ENCODE measurements around the gene UCHL5. TPM values are rescaled to one million over a fixed set of nuclear protein-coding genes. Genes with fewer than 3 reads are reported as not detected.

The UCHL5 gene
- total RNA-seq, 1 experiment from 2014 or later = 42.1 TPM

- TF ChIP-seq CTCF (conservative IDR thresholded peaks at IDR 0.05) = no peak
- no peaks in the 10 kb centered on the region for H3K79me2 ChIP-seq (ENCODE audit: insufficient read depth, low read length)
- H4K5ac ChIP-seq (ENCODE audit: insufficient read length, low read depth, low read length) = no peak overlapping the region
- H3K4me2 ChIP-seq (ENCODE audit: insufficient read depth, insufficient read length, low read length) = no peak overlapping the region
- no peaks in the 10 kb centered on the region for H3K9me3 ChIP-seq (ENCODE audit: control insufficient read depth, low read depth, low read length)
- H2AK5ac ChIP-seq (ENCODE audit: insufficient read length, low read length) = no peak overlapping the region
- no peaks in the 10 kb centered on the region for H3K79me1 ChIP-seq (ENCODE audit: insufficient read depth, low read depth, low read length, poor library complexity, severe bottlenecking)
- H2BK15ac ChIP-seq (ENCODE audit: low read depth, low read length) = no peak overlapping the region
- no peak overlapping the region for H2BK20ac ChIP-seq (ENCODE audit: low read depth, low read length, poor library complexity, severe bottlenecking)
- Mint-ChIP-seq H3K4me1 (peaks cover 4% of the 10 kb centered on the region in 2 experiments; a peak in 3 of 4 replicates), H3K27me3 (ENCODE audit: low read depth) (no peaks in the 10 kb centered on the region), H3K9me3 (no peaks in the 10 kb centered on the region), H3K27ac (no peak overlapping the region; a peak in 1 of 7 replicates), H3K4me3 (no peak overlapping the region), H3K36me3 (ENCODE audit: insufficient read depth in 1 of 3, low read depth in 3 of 3) (peaks cover 3 to 30% (median 22%) of the 10 kb centered on the region in 3 experiments; a peak in 6 of 7 replicates)
- H3K56ac ChIP-seq (ENCODE audit: insufficient read length, low read depth, low read length) = no peak overlapping the region
- H3K23ac ChIP-seq (ENCODE audit: insufficient read length, low read depth, low read length) = no peak overlapping the region
- no peak overlapping the region for H2BK5ac ChIP-seq (ENCODE audit: insufficient read length, low read length)
- no peak overlapping the region for H4K8ac ChIP-seq (replicated peaks; ENCODE audit: insufficient read length, low read depth, low read length)
- H3K9ac ChIP-seq (ENCODE audit: extremely low read depth, insufficient read length, low read length) = no peak overlapping the region
- no peak overlapping the region for H3K14ac ChIP-seq (ENCODE audit: insufficient read depth, low read length)
- H3K27ac ChIP-seq (ENCODE audit: insufficient read length, low read depth, low read length) = no peak overlapping the region
- no peak overlapping the region for H3K18ac ChIP-seq (ENCODE audit: insufficient read length, low read depth, low read length)
- H2BK12ac ChIP-seq (ENCODE audit: insufficient read length, low read depth, low read length) = no peak overlapping the region
- H3K4ac ChIP-seq (ENCODE audit: low read depth, low read length) = no peak overlapping the region
- no CpG with 5 or more reads among the region's 3 CpGs for WGBS (ENCODE audit: extremely low coverage, insufficient read length, low lambda C conversion rate)
- no peak overlapping the region for H3T11ph ChIP-seq (ENCODE audit: low read length)
- no peaks in the 10 kb centered on the region for H3K23me2 ChIP-seq (ENCODE audit: insufficient read length, low read depth, low read length, poor library complexity, severe bottlenecking)
- H3K4me1 ChIP-seq (ENCODE audit: insufficient read depth, low read length) = no peaks in the 10 kb centered on the region
- no peak overlapping the region for H2BK120ac ChIP-seq (ENCODE audit: low read depth, low read length, poor library complexity, severe bottlenecking)
- H2AFZ ChIP-seq (ENCODE audit: low read length) = no peak overlapping the region
- H4K20me1 ChIP-seq (ENCODE audit: control insufficient read depth, insufficient read depth, insufficient read length) = no peaks in the 10 kb centered on the region
- H4K91ac ChIP-seq (ENCODE audit: insufficient read length, low read depth, low read length) = no peak overlapping the region
- no peak for DNase-seq
- H3K27me3 ChIP-seq (ENCODE audit: insufficient read depth, low read length) = no peaks in the 10 kb centered on the region
Observed at GRCh38 chr1:193087893-193088292, 28.7 kb upstream of the UCHL5 start.

Measured in H9 (cell line).